SH-SY5Y (cell line): Measurements from ENCODE around the gene TARBP2.

Source experiments
- GATA2 ChIP-seq: IDR thresholded peaks from 2 replicates; pipeline ENCODE4 v1.6.1; 2011; ENCODE audit warnings: mild to moderate bottlenecking, low read depth, low read length
- GATA3 ChIP-seq: IDR thresholded peaks from 2 replicates; pipeline ENCODE4 v1.6.1; 2011; ENCODE audit warnings: low read depth, mild to moderate bottlenecking, low read length, moderate library complexity

- TF ChIP-seq GATA2 (no peak), GATA3 (no peak)
These were observed 37.2 kb downstream of the TARBP2 start for GRCh38 chr12:53538209-53538689.
